Liver (tissue), 9 donors: ENCODE results near the gene BRME1. TPM values are rescaled to one million over a fixed set of nuclear protein-coding genes. Genes with fewer than 3 reads are reported as not detected.

Experiments used
- DNase-seq: peaks from one replicate; pipeline ENCODE4 v3.0.0-alpha.2; 2017; ENCODE audit warnings: low spot score
- H3K27ac ChIP-seq, 2 donors: one replicate each; pipeline ENCODE4 v1.7.0; 2013; ENCODE audit warnings: inconsistent platforms in 2 of 2, low read length in 2 of 2, control low read depth in 1 of 2, low read depth in 1 of 2, mild to moderate bottlenecking in 1 of 2
- H3K27me3 ChIP-seq, 4 donors: one replicate each; pipeline versions ENCODE4 v1.6.1 to v1.7.0; 2013; ENCODE audit warnings: low read length in 3 of 4, inconsistent platforms in 1 of 4, mild to moderate bottlenecking in 1 of 4, moderate library complexity in 1 of 4; ENCODE audit not compliant: control insufficient read depth in 4 of 4, insufficient read depth in 4 of 4
- H3K36me3 ChIP-seq, 4 donors: one replicate each; pipeline versions ENCODE4 v1.6.1 to v1.7.0; 2013; ENCODE audit warnings: low read length in 3 of 4, mild to moderate bottlenecking in 3 of 4, low read depth in 1 of 4, moderate library complexity in 1 of 4; ENCODE audit not compliant: control insufficient read depth in 4 of 4, insufficient read depth in 3 of 4
- H3K4me1 ChIP-seq, 4 donors: one replicate each; pipeline versions ENCODE4 v1.6.1 to v1.7.0; 2013; ENCODE audit warnings: low read length in 3 of 4, mild to moderate bottlenecking in 3 of 4, moderate library complexity in 1 of 4; ENCODE audit not compliant: control insufficient read depth in 4 of 4, insufficient read depth in 4 of 4
- H3K4me3 ChIP-seq, 3 donors: one replicate each; pipeline versions ENCODE4 v1.6.1 to v1.7.0; 2013; ENCODE audit warnings: low read length in 3 of 3, control low read depth in 1 of 3, low read depth in 1 of 3, mild to moderate bottlenecking in 1 of 3
- H3K9ac ChIP-seq, 2 donors: one replicate each; pipeline ENCODE4 v1.7.0; 2013; ENCODE audit warnings: low read length in 2 of 2, mild to moderate bottlenecking in 2 of 2, moderate library complexity in 2 of 2, control low read depth in 1 of 2, low read depth in 1 of 2
- H3K9me3 ChIP-seq, 4 donors: one replicate each; pipeline versions ENCODE4 v1.6.1 to v1.7.0; 2013; ENCODE audit warnings: low read length in 3 of 4; ENCODE audit not compliant: control insufficient read depth in 4 of 4
- EGR1 ChIP-seq, 2 donors: IDR thresholded peaks; 2 replicates each; pipeline ENCODE4 v1.6.1; 2016 to 2018; ENCODE audit warnings: antibody characterized with exemption in 2 of 2, low read depth in 2 of 2
- FOXA1 ChIP-seq: IDR thresholded peaks from 2 replicates; pipeline ENCODE4 v1.6.1; 2016; ENCODE audit warnings: antibody characterized with exemption
- FOXA2 ChIP-seq: IDR thresholded peaks from 2 replicates; pipeline ENCODE4 v1.6.1; 2016; ENCODE audit warnings: antibody characterized with exemption
- GABPA ChIP-seq, 2 donors: IDR thresholded peaks in 1 of 2; conservative IDR thresholded peaks in 1 of 2; 2 replicates each; pipeline ENCODE4 v1.6.1; 2016; ENCODE audit warnings: antibody characterized with exemption in 2 of 2, mild to moderate bottlenecking in 1 of 2, moderate library complexity in 1 of 2
- HNF4A ChIP-seq, 2 donors: conservative IDR thresholded peaks; 2 replicates each; pipeline ENCODE4 v1.6.1; 2016; ENCODE audit warnings: antibody characterized with exemption in 2 of 2, mild to moderate bottlenecking in 2 of 2
- HNF4G ChIP-seq: IDR thresholded peaks from 2 replicates; pipeline ENCODE4 v1.6.1; 2016; ENCODE audit warnings: antibody characterized with exemption
- JUND ChIP-seq, 2 donors: IDR thresholded peaks; 2 replicates each; pipeline ENCODE4 v1.6.1; 2016; ENCODE audit warnings: antibody characterized with exemption in 2 of 2
- NR2F2 ChIP-seq: IDR thresholded peaks from 2 replicates; pipeline ENCODE4 v1.6.1; 2016; ENCODE audit warnings: antibody characterized with exemption
- RAD21 ChIP-seq, 2 donors: IDR thresholded peaks; 2 replicates each; pipeline ENCODE4 v1.6.1; 2016; ENCODE audit warnings: antibody characterized with exemption in 2 of 2, mild to moderate bottlenecking in 2 of 2
- REST ChIP-seq: IDR thresholded peaks from 2 replicates; pipeline ENCODE4 v1.6.1; 2016; ENCODE audit warnings: antibody characterized with exemption, mild to moderate bottlenecking
- RXRA ChIP-seq, 2 donors: IDR thresholded peaks; 2 replicates each; pipeline ENCODE4 v1.6.1; 2017 to 2018; ENCODE audit warnings: antibody characterized with exemption in 2 of 2, mild to moderate bottlenecking in 1 of 2
- SP1 ChIP-seq: IDR thresholded peaks from 2 replicates; pipeline ENCODE4 v1.6.1; 2018; ENCODE audit warnings: antibody characterized with exemption, mild to moderate bottlenecking
- TAF1 ChIP-seq: conservative IDR thresholded peaks from 2 replicates; pipeline ENCODE4 v1.6.1; 2016; ENCODE audit warnings: antibody characterized with exemption, mild to moderate bottlenecking
- YY1 ChIP-seq: IDR thresholded peaks from 2 replicates; pipeline ENCODE4 v1.6.1; 2016; ENCODE audit warnings: antibody characterized with exemption, mild to moderate bottlenecking
- ZBTB33 ChIP-seq: IDR thresholded peaks from 2 replicates; pipeline ENCODE4 v1.6.1; 2016; ENCODE audit warnings: antibody characterized with exemption
- WGBS: extraction: QIAGEN DNeasy Blood & Tissue Kit; methylation state at CpG from one replicate; pipeline ENCODE4 v1.1.7; 2013; 5-methylcytosine and 5-hydroxymethylcytosine counted together
- polyA plus RNA-seq, 2 donors: library from polyadenylated mRNA; stranded (reverse) in 1 of 2; unstranded in 1 of 2; fragments of 200-250 nt in 1 of 2; fragments of >200 nt in 1 of 2; fragmentation: Nextera tagmentation in 1 of 2; extraction: Ambion mirVana in 1 of 2; gene quantifications; one replicate each; pipeline versions ENCODE4 v1.2.1 to v1.2.3, GENCODE V29; 2013 to 2015
- total RNA-seq, 2 donors: library from RNA; depleted of rRNA; stranded (reverse); fragments of >200 nt; gene quantifications; one replicate each; pipeline ENCODE4 v1.2.3, GENCODE V29; 2014
- TF ChIP-seq, protein P1 (sequence below): fragments of 150-350 bp; IDR thresholded peaks from 2 replicates; pipeline ENCODE4 v1.5.1; 2017; ENCODE audit warnings: improper control_type of control experiment, low read depth, low read length; ENCODE audit not compliant: missing input control
- TF ChIP-seq, protein P2 (sequence below): IDR thresholded peaks from 2 replicates; pipeline ENCODE4 v1.6.1; 2016; ENCODE audit warnings: antibody characterized with exemption
- donor health status: healthy.
- donor health status: healthy.
- donor health status: healthy.
- donor health status: healthy.
- donor health status: healthy.

Gene BRME1
- total and polyA plus RNA-seq, 4 donors: 0.42 to 5.3 (median 0.48) TPM

GRCh38 chr19:13909430-13909829, 3.5 kb upstream of the BRME1 start:
- H3K9me3 ChIP-seq: no peaks in the 10 kb centered on the region
- H3K36me3 ChIP-seq: peaks cover 0 to 13% (median 2%) of the 10 kb centered on the region in 4 donors

GRCh38 chr19:13908674-13909073, 2.8 kb upstream of the BRME1 start:
- 93% methylated on average over 8 of the region's 8 CpGs for WGBS
- TF ChIP-seq HNF4A (conservative IDR thresholded peaks at IDR 0.05) (no peak), JUND (IDR thresholded peaks at IDR 0.05) (no peak), TAF1 (no peak), YY1 (no peak), ZBTB33 (no peak), RAD21 (IDR thresholded peaks at IDR 0.05) (no peak), REST (no peak), EGR1 (IDR thresholded peaks at IDR 0.05; ENCODE audit: low read depth in 2 of 2) (no peak), NR2F2 (no peak), SP1 (no peak), HNF4G (no peak), RXRA (IDR thresholded peaks at IDR 0.05) (no peak), GABPA (IDR thresholded peaks at IDR 0.05 in 1 of 2, conservative IDR thresholded peaks at IDR 0.05 in 1 of 2) (no peak)
- TF ChIP-seq, protein P1, sequence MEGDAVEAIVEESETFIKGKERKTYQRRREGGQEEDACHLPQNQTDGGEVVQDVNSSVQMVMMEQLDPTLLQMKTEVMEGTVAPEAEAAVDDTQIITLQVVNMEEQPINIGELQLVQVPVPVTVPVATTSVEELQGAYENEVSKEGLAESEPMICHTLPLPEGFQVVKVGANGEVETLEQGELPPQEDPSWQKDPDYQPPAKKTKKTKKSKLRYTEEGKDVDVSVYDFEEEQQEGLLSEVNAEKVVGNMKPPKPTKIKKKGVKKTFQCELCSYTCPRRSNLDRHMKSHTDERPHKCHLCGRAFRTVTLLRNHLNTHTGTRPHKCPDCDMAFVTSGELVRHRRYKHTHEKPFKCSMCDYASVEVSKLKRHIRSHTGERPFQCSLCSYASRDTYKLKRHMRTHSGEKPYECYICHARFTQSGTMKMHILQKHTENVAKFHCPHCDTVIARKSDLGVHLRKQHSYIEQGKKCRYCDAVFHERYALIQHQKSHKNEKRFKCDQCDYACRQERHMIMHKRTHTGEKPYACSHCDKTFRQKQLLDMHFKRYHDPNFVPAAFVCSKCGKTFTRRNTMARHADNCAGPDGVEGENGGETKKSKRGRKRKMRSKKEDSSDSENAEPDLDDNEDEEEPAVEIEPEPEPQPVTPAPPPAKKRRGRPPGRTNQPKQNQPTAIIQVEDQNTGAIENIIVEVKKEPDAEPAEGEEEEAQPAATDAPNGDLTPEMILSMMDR: no peak

More at GRCh38 chr19:13909430-13909829, 3.5 kb upstream of the BRME1 start:
- Histone ChIP-seq H3K4me1 (peaks cover 6 to 36% (median 30%) of the 10 kb centered on the region in 4 donors), H3K4me3 (no peak overlapping the region), H3K27me3 (no peaks in the 10 kb centered on the region), H3K27ac (peak overlapping the region; percentile 35 to 49), H3K9ac (no peak overlapping the region)
- peak; percentile 76 to 81 for TF ChIP-seq RXRA (IDR thresholded peaks at IDR 0.05)
- TF ChIP-seq REST: peak; percentile 24
- no peak for TF ChIP-seq JUND (IDR thresholded peaks at IDR 0.05)
- no peak for TF ChIP-seq EGR1 (IDR thresholded peaks at IDR 0.05; ENCODE audit: low read depth in 2 of 2)
- peak; percentile 23 for TF ChIP-seq YY1
- TF ChIP-seq RAD21 (IDR thresholded peaks at IDR 0.05): no peak
- TF ChIP-seq, protein P2, sequence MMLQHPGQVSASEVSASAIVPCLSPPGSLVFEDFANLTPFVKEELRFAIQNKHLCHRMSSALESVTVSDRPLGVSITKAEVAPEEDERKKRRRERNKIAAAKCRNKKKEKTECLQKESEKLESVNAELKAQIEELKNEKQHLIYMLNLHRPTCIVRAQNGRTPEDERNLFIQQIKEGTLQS: no peak
- peak; percentile 31 for TF ChIP-seq HNF4G
- TF ChIP-seq HNF4A (conservative IDR thresholded peaks at IDR 0.05): peak; percentile 76 to 77
- no peak for TF ChIP-seq FOXA1
- TF ChIP-seq SP1: peak; percentile 79
- no peak for TF ChIP-seq FOXA2
- 39% methylated on average over 2 of the region's 2 CpGs for WGBS
- no peak for DNase-seq

More at GRCh38 chr19:13908674-13909073, 2.8 kb upstream of the BRME1 start:
- Histone ChIP-seq H3K9ac (no peak overlapping the region), H3K4me1 (peaks cover 6 to 36% (median 30%) of the 10 kb centered on the region in 4 donors), H3K27me3 (no peaks in the 10 kb centered on the region), H3K9me3 (no peaks in the 10 kb centered on the region), H3K36me3 (peaks cover 0 to 13% (median 2%) of the 10 kb centered on the region in 4 donors), H3K4me3 (no peak overlapping the region), H3K27ac (no peak overlapping the region)
- no peak for DNase-seq
